Hematopoietic multipotent progenitor cell treated with erythropoietin and hydrocortisone succinate and interleukin-3 and kit ligand, for 15 days (in vitro differentiated cells): Measurements from ENCODE around the gene GSC.
"Not testable (repeated sequence)": the region's sequence is repeated elsewhere in the genome, so short reads cannot be mapped to it uniquely, and the experiment has no call there.

Source experiments
- DNase-seq: peaks from one replicate; pipeline ENCODE4 v3.0.0-alpha.2; 2015; ENCODE audit warnings: low spot score

GSC gene

GRCh38 chr14:94771906-94772490 is 2.1 kb upstream of the GSC start:
- no peak for DNase-seq

- DNase-seq = no peak
Observed at GRCh38 chr14:94771158-94771905, 1.4 kb upstream of the GSC start.

- DNase-seq = no peak
Observed at GRCh38 chr14:94770815-94771157, 873 bp upstream of the GSC start.

- no peak for DNase-seq
Observed at GRCh38 chr14:94770251-94770749, 387 bp upstream of the GSC start.

GRCh38 chr14:94768521-94769390 is 1.2 kb downstream of the GSC start:
- no peak for DNase-seq

DNA sequence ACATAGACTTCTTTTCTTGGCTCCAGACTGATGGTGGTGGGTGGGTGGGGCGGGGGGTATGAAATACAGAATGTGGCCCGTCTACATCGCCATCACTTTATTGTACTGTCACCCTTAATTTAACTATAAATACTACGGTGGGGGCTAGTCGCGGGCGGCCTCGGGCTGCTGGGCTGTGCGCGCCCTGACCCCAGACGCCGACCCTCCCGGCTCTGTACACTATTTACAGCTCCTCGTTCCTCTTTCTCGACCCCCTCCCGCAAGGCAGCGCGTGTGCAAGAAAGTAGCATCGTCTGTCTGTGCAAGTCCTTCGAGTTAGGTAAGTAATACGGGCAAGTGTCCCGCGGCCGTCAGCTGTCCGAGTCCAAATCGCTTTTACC is 1.8 kb downstream of the GSC start:
- DNase-seq = no peak

GRCh38 chr14:94767321-94767878 is 2.5 kb downstream of the GSC start:
- no peak for DNase-seq

DNA sequence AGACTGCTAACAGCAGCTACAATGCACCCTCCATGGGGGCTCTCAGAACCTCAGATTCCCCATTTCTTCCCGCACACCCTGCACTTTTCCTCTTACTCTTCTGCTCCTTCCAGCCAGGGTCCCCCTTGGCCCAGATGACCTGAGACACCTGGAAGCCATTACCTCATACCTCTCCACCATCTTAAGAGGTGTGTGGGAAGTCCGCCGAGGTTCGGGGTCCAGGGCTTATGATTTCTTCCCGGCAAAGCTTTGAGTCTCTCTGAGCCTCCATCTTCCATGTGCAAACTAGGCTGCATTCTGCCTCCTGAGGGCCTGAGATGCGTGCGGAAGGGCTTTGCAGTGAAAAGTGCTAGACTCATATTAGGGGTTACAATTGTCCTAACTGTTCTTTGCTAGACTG is 5.3 kb downstream of the GSC start:
- DNase-seq = no peak

DNA sequence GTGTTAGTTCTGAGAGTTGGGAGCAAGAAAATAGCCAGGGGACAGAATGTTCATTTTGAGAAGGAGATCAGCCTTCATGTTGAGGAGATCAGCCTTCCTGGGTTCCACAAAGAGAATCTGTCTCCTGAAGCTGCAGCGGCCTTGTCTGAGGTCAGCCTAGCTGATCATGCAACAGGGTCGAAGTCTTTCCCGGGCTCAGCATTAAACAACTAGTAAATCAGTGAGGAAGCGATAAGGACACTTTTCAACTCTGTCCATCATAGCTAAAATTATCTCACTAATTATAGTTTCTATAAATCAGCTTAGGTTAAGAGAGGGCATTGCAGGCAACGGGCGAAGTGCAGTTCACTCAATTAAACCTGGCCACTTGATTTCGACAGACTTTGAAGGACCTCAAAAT is 7.5 kb downstream of the GSC start:
- DNase-seq = no peak

- DNase-seq = no peak
Observed at GRCh38 chr14:94761997-94762377, 7.9 kb downstream of the GSC start.

DNA sequence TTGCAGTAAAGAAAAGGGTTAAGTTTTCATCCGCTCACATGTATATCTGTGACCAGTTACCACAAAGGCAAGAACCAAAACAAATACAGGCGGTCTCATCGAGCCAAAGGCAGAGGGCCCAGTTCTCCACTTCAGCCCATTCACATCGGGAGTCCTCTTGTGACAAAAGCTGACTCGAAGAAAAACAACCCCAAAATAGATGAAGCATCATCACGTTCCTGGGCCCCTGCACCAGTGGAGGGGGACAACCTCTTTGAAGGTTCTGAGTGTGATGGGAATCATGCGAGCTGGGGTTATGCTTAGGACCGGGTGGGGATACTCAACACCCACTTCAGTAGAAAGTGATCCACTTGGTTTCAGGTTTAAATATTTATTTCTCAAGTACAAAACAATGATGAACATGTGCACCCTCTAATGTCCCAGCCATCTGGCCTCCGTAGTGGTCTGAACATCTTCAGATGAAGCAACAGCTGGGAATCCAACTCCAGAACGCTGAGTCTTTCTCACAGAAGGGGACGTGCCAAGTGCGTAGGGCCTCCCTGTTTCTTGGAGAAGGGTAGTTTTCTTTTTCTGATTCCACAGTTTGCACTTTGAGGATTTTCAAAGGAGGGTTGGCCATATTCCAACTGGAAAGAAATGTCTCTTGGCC is 8.4 kb downstream of the GSC start:
- DNase-seq = no peak

GRCh38 chr14:94756310-94756882 is 13.5 kb downstream of the GSC start:
- no peak for DNase-seq

DNA sequence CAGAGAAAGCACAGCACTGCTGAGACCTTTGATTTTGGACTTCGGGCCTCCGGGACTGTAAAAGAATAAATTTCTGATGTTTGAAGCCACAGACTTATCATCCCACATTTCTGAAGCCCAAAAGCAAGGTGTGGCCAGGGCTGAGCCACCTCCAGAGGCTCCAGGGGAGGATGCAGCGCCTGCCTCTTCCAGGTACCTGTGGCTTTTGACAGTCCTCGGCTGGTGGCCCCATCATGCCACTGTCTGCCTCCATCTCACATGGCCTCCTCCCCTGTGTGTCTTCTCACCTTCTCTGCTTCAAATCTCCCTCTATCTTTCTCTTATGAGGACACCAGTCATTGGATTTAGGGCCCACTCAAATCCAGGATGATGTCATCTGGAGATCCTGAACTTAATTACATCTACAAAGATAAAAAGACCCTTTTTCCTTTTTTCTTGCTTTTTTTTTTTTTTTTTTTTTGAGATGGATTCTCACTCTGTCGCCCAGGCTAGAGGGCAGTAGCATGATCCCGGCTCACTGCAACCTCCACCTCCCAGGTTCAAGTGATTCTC is 15.4 kb downstream of the GSC start:
- DNase-seq = no peak

- no peak for DNase-seq
Observed at GRCh38 chr14:94752591-94753436, 17.1 kb downstream of the GSC start.

- DNase-seq = no peak
Observed at GRCh38 chr14:94751956-94752355, 18.0 kb downstream of the GSC start.

GRCh38 chr14:94751321-94751720 is 18.6 kb downstream of the GSC start:
- DNase-seq = no peak

- no peak for DNase-seq
Observed at GRCh38 chr14:94750371-94750770, 19.5 kb downstream of the GSC start.

- DNase-seq = no peak
Observed at GRCh38 chr14:94748667-94749347, 21.1 kb downstream of the GSC start.

DNA sequence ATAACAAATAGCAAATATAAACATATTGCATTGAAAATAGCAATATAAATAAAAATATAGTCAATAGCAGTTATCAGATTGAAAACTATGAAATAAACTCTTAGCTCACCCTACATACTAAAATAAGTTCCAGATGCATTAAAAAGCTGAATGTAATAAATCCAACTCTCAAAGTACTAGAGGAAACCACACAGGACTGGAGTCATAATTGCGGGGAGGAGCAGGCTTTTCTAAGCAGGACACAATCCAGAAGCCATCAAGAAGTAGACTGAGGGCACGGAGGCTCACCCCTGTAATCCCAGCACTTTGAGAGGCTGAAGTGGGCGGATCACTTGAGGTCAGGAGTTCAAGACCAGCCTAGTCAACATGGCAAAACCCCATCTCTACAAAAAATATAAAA is 22.2 kb downstream of the GSC start:
- no peak for DNase-seq

DNA sequence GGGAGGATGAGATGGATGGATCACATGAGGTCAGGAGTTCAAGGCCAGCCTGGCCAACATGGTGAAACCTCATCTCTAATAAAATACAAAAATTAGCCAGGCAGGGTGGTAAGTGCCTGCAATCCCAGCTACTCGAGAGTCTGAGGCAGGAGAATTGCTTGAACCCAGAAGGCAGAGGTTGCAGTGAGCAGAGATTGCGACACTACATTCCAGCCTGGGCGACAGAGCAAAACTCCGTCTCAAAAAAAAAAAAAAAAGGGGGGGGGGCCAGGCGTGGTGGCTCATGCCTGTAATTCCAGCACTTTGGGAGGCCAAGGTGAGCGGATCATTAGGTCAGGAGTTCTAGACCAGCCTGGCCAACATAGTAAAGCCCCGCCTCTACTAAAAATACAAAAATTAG is 22.8 kb downstream of the GSC start:
- not testable (repeated sequence) for DNase-seq
